ENCODE results near the gene DMXL1.

The DMXL1 gene

GRCh38 chr5:119267958-119268386 is 197.1 kb downstream of the DMXL1 start (continued):
- TF ChIP-seq PATZ1 (tag by site-specific recombination; IDR thresholded peaks at IDR 0.05) (no peak), ZNF837 (tag by site-specific recombination; IDR thresholded peaks at IDR 0.05) (no peak), ZNF24 (tag by site-specific recombination; IDR thresholded peaks at IDR 0.05) (no peak), ZNF423 (tag by site-specific recombination; IDR thresholded peaks at IDR 0.05) (no peak), ZNF280C (tag by site-specific recombination; IDR thresholded peaks at IDR 0.05) (no peak), SALL2 (tag by site-specific recombination; IDR thresholded peaks at IDR 0.05; ENCODE audit: borderline replicate concordance) (no peak), ZBTB8A (tag by site-specific recombination; IDR thresholded peaks at IDR 0.05) (no peak), ZNF621 (tag by site-specific recombination; IDR thresholded peaks at IDR 0.05) (no peak), ZNF670 (tag by site-specific recombination; IDR thresholded peaks at IDR 0.05; ENCODE audit: low read depth) (no peak), ZNF544 (tag by site-specific recombination; IDR thresholded peaks at IDR 0.05) (no peak), OVOL3 (tag by site-specific recombination; IDR thresholded peaks at IDR 0.05) (no peak), ZNF645 (tag by site-specific recombination; IDR thresholded peaks at IDR 0.05) (no peak), ZBTB6 (tag by site-specific recombination; IDR thresholded peaks at IDR 0.05) (no peak), ZNF473 (tag by site-specific recombination; IDR thresholded peaks at IDR 0.05) (no peak), KLF7 (tag by site-specific recombination; IDR thresholded peaks at IDR 0.05; ENCODE audit: borderline replicate concordance) (no peak), ZBTB49 (tag by site-specific recombination; IDR thresholded peaks at IDR 0.05; ENCODE audit: low read depth) (no peak), WT1 (tag by site-specific recombination; IDR thresholded peaks at IDR 0.05) (no peak), ZNF394 (tag by site-specific recombination; IDR thresholded peaks at IDR 0.05; ENCODE audit: borderline replicate concordance) (no peak)

Measured in HEK293 (cell line).